ENCODE data around the gene KLF6.

GRCh38 chr10:3825862-3826351 is 40.9 kb upstream of the KLF6 start:
- no peak for TF ChIP-seq EZH2phosphoT487 (IDR thresholded peaks at IDR 0.05; ENCODE audit: borderline replicate concordance, low read depth, low read length)
- TF ChIP-seq CTCF (conservative IDR thresholded peaks at IDR 0.05; ENCODE audit: low read length), result no peak
